SK-N-MC (cell line): ENCODE data around the gene TPT1.

Experiments used
- FOXP2 ChIP-seq: optimal IDR thresholded peaks from 2 replicates; pipeline ENCODE3; 2011; ENCODE audit warnings: mild to moderate bottlenecking, moderate library complexity; ENCODE audit not compliant: insufficient read depth; ENCODE audit errors: extremely low read length, control extremely low read depth
- POLR2AphosphoS5 ChIP-seq: IDR thresholded peaks from 2 replicates; pipeline ENCODE4 v1.6.1; 2012; ENCODE audit warnings: mild to moderate bottlenecking, low read depth, low read length, borderline replicate concordance

GRCh38 chr13:45367358-45367757, 26.4 kb upstream of the TPT1 start:
- no peak for TF ChIP-seq POLR2AphosphoS5
- no peak for TF ChIP-seq FOXP2
